GM21576 (cell line): ENCODE results near the gene FAM184A.
"Not testable (repeated sequence)": the region's sequence is repeated elsewhere in the genome, so short reads cannot be mapped to it uniquely, and the experiment has no call there.

Source experiments
- ATAC-seq: cut with Tn5 transposase; IDR thresholded peaks from one replicate; pipeline ENCODE4 v1.9.1; 2021; ENCODE audit warnings: mild to moderate bottlenecking, moderate library complexity; ENCODE audit not compliant: unreplicated experiment

Gene FAM184A, protein sequence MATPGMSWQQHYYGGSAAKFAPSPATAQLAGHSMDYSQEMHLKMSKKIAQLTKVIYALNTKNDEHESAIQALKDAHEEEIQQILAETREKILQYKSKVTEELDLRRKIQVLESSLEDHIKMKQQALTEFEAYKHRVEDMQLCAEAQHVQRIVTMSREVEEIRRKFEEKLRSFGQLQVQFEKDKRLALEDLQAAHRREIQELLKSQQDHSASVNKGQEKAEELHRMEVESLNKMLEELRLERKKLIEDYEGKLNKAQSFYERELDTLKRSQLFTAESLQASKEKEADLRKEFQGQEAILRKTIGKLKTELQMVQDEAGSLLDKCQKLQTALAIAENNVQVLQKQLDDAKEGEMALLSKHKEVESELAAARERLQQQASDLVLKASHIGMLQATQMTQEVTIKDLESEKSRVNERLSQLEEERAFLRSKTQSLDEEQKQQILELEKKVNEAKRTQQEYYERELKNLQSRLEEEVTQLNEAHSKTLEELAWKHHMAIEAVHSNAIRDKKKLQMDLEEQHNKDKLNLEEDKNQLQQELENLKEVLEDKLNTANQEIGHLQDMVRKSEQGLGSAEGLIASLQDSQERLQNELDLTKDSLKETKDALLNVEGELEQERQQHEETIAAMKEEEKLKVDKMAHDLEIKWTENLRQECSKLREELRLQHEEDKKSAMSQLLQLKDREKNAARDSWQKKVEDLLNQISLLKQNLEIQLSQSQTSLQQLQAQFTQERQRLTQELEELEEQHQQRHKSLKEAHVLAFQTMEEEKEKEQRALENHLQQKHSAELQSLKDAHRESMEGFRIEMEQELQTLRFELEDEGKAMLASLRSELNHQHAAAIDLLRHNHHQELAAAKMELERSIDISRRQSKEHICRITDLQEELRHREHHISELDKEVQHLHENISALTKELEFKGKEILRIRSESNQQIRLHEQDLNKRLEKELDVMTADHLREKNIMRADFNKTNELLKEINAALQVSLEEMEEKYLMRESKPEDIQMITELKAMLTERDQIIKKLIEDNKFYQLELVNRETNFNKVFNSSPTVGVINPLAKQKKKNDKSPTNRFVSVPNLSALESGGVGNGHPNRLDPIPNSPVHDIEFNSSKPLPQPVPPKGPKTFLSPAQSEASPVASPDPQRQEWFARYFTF

GRCh38 chr6:119078376-119079282 is at the start of gene FAM184A:
FAM184A (minus strand) TSS chr6:119078664; CDS start chr6:119078299, 365 bp downstream.
- peak; percentile 73 for ATAC-seq

DNA sequence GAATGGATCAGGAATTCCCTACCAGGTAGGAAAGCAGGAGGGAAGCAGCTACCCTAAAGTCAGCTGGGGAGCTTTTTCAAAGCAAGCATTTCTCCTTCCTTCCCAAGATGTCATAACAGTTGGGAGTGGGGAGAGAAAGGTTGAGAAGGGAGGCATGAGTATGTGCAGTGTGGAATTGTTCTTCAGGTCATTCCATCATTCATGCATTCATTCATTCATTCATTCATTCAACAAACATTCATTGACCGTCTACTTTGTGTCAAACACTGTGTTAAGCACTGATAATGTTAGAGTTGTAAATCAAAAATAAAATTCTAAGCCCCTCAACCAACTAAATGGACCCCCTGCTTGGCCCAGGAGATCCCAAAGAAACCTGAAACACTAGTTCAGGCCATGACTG is 49.2 kb upstream of the FAM184A start:
- no peak for ATAC-seq

DNA sequence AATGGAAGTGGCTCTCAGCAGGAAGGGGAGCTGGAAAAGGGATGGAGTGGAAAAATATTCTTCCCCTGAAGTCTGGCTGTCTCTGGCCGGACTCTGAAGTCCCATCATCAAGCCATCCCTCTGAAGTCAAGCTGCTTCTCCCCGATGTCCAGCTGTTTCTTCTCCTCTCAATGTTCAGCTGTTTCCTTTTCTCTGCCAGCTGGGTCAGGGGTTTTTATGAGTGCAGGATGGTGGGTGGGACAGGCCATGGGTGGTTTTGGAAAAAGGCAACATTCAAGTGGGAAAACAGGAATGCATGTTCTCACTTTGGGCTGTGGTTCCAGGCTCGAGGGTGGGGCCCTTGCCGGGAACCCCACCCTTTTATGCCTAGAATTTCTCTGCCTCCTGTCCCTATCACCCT is 48.4 kb upstream of the FAM184A start:
- ATAC-seq = no peak

DNA sequence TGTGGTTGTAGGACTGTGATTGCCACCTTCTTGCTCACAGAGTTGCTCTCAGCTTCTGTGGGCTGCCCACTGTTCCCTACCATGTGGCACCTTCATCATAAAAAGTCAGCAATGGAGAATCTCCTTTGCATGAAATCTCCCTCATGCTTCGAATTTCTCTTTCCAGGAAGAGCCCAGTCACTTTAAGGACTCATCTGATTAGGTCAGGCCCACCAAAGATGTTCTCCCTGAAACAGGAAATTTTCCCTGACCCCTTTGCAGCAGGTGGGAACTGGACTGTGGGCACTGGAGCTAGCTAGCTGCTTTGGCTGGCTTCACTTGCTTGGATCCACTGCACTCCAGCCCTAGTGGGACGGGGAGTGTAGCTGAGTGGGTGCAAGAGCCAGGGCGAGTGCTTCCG is 47.7 kb upstream of the FAM184A start:
- ATAC-seq = no peak

GRCh38 chr6:119125576-119125975 is 47.1 kb upstream of the FAM184A start:
- no peak for ATAC-seq

- ATAC-seq = no peak
These were observed 45.8 kb upstream of the FAM184A start for GRCh38 chr6:119124079-119124824.

DNA sequence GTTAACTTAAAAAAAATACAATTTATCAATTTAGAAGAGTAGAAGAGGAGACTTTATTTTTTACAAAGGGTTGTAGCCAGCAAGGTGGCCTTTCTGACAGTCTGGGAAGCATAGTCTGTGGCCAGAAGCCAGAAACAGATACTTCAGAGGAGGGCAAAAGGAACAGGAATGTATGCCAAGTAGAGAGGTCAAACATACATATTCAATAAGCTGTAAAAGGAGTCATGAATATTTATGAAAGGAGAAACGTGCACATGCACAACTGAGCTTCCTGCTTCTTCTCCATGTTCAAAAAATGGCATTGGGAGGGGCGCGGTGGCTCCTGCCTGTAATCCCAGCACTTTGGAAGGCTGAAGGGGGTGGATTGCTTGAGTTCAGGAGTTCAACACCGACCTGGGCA is 43.9 kb upstream of the FAM184A start:
- no peak for ATAC-seq

GRCh38 chr6:119121367-119121766 is 42.9 kb upstream of the FAM184A start:
- ATAC-seq = no peak

DNA sequence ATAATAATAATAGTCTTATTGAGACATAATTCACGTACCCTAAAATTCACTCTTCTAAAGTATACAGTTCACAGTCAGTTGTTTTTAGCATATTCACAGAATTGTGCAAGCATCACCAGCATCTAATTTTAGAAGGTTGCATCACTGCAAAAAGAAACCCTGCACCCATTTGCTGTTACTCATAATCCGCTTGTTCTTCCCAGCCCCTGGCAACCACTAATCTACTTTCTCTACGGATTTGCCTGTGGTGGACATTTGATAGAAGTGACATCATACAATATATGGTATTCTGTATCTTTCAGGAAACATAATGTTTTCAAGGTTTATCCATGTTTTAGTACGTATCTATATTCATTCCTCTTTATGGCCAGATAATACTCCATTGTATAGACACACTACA is 41.5 kb upstream of the FAM184A start:
- ATAC-seq = no peak

DNA sequence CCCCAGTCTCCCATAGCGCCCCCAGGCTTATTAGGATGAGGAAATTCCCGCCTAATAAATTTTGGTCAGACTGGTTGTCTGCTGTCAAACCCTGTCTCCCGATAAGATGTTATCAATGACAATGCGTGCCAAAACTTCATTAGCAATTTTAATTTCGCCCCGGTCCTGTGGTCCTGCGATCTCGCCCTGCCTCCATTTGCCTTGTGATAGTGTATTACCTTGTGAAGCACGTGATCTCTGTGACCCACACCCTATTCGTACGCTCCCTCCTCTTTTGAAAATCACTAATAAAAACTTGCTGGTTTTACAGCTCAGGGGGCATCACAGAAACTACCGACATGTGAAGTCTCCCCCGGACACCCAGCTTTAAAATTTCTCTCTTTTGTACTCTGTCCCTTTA is 40.6 kb upstream of the FAM184A start:
- ATAC-seq = not testable (repeated sequence)

- no peak for ATAC-seq
These were observed 38.3 kb upstream of the FAM184A start for GRCh38 chr6:119116712-119117281.

GRCh38 chr6:119113961-119114360 is 35.5 kb upstream of the FAM184A start:
- no peak for ATAC-seq

- ATAC-seq = no peak
These were observed 34.5 kb upstream of the FAM184A start for GRCh38 chr6:119112812-119113530.

DNA sequence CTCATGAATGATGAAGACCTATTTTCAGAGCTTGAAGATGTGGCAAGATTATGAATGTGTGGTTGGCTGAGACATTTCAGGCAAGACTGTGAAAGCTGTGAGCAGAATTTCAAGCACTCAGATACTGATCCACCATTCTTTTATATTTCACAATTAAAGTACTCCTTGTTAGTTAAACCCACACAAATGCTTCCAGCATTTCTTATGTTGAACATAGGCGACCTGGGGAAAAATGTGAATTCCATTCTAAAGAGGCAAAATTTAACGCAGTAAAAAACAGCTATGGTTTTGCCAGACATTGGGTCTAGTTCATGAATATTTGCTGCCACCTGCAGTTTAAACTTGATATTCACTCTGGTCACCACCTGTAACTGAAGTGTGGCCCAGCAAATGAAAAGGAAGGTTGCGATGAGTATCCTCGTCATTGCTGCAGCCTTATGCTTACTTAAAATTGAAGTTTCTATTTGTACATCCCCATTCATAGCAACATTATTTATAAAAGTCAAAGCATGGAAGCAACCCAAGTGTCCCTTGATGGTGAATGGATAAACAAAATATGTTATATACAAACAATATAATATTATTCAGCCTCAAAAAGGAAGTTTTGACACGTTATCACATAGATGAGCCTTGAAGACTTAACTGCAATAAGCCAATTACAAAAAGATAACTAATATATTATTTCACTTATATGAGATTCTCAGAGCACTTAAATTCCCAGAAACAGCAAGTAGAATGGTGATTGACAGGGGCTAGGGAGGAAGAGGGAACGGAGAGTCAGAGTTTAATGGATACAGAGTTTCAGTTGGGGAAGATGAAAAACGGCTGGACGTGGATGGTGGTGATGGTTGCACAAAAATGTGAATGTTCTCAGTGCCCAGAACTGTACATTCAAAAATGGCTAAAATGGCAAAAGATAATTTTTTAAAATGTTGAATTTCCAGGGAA is 32.4 kb upstream of the FAM184A start:
- peak; percentile 83 for ATAC-seq

- ATAC-seq = no peak
These were observed 31.3 kb upstream of the FAM184A start for GRCh38 chr6:119109654-119110325.

DNA sequence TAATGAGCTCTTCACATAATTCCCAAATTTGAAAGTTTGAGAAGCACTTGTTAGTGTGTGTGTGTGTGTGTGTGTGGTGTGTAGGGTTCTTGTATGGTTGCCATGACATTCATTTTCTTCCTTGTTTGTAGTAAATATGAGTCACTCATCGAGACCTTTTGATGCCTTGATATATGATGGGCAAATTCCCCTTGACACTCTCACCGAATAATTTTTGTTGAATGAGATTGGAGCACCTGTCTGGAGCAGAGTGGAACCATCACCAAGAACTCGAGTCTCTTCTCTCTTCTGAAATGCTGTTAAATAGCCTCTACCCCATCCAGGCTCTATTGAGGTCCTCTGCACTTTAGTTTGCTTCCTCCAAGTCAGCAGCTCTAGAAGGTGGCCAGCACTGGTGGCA is 29.6 kb upstream of the FAM184A start:
- ATAC-seq = no peak

DNA sequence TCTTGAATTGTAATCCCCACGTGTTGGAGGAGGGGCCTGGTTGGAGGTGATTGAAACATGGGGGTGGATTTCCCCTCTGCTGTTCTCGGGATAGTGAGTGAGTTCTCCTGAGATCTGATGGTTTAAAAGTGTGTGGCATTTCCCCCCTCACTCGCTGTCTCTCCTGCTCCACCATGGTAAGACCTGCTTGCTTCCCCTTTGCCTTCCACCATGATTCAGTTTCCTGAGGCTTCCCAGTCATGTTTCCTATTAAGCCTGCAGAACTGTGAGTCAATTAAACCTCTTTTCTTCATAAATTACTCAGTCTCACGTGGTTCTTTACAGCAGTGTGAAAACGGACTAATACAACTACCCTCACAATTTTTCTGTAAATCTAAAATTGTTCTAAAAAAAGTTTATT is 26.8 kb upstream of the FAM184A start:
- no peak for ATAC-seq
